K562 (cell line): Measurements from ENCODE around the gene RNFT2.

Source experiments
- ELF4 ChIP-seq: fragments of 450-650 bp; formaldehyde crosslinking; IDR thresholded peaks from 2 replicates; pipeline ENCODE4 v1.4.0; 2022; ENCODE audit warnings: missing genetic modification characterization
- L3MBTL2 ChIP-seq: fragments of 450-650 bp; IDR thresholded peaks from 2 replicates; pipeline ENCODE4 v1.6.1; 2016; ENCODE audit warnings: mild to moderate bottlenecking, moderate library complexity
- MAFG ChIP-seq: fragments of 450-650 bp; conservative IDR thresholded peaks from 2 replicates; pipeline ENCODE4 v1.6.1; 2016; ENCODE audit warnings: missing genetic modification characterization, missing compliant biosample characterization
- NR3C1 ChIP-seq: sonication (generic); formaldehyde crosslinking; IDR thresholded peaks from 2 replicates; pipeline ENCODE4 v1.8.1; 2022; ENCODE audit warnings: missing genetic modification reagents
- POLR2AphosphoS5 ChIP-seq: IDR thresholded peaks from 2 replicates; pipeline ENCODE4 v1.6.1; 2011; ENCODE audit warnings: mild to moderate bottlenecking, low read depth, low read length, moderate library complexity; ENCODE audit not compliant: control insufficient read depth, insufficient read depth
- RCOR1 ChIP-seq, 2 experiments: IDR thresholded peaks; 2 replicates each; pipeline ENCODE4 v1.6.1; 2012; ENCODE audit warnings: low read depth in 2 of 2, low read length in 2 of 2, borderline replicate concordance in 1 of 2, improper control_type of control experiment in 1 of 2
- RNF2 ChIP-seq: sonication (generic); IDR thresholded peaks from 2 replicates; pipeline ENCODE4 v1.6.1; 2016
- SETDB1 ChIP-seq: IDR thresholded peaks from one replicate; pipeline ENCODE4 v1.6.1; 2012; ENCODE audit warnings: low read length, control low read depth, inconsistent platforms
- SMAD1 ChIP-seq: fragments of 150-350 bp; IDR thresholded peaks from 2 replicates; pipeline ENCODE4 v1.6.1; 2014; ENCODE audit warnings: low read length, low read depth; ENCODE audit not compliant: partially characterized antibody
- TAF1 ChIP-seq: IDR thresholded peaks from 2 replicates; pipeline ENCODE4 v1.6.1; 2011; ENCODE audit warnings: mild to moderate bottlenecking, low read length, moderate library complexity; ENCODE audit not compliant: insufficient read depth, control insufficient read depth, severe bottlenecking; ENCODE audit errors: extremely low read depth
- ZNF274 ChIP-seq: IDR thresholded peaks from 2 replicates; pipeline ENCODE4 v1.6.1; 2011; ENCODE audit warnings: low read depth, mild to moderate bottlenecking, low read length, moderate library complexity, borderline replicate concordance
- ZNF717 ChIP-seq: fragments of 250-450 bp; sonication (Bioruptor Pico); IDR thresholded peaks from 2 replicates; pipeline ENCODE4 v1.5.0; 2021
- TF ChIP-seq, protein P1 (sequence below), 3 experiments: IDR thresholded peaks in 2 of 3; conservative IDR thresholded peaks in 1 of 3; 2 replicates each; pipeline ENCODE4 v1.5.1; 2011 to 2012; ENCODE audit warnings: low read length in 3 of 3, mild to moderate bottlenecking in 3 of 3, control low read depth in 2 of 3, improper control_type of control experiment in 1 of 3, inconsistent platforms in 1 of 3, low read depth in 1 of 3, mixed read lengths in 1 of 3, moderate library complexity in 1 of 3; ENCODE audit not compliant: insufficient read depth in 2 of 3
- TF ChIP-seq, protein P2 (sequence below): fragments of 450-650 bp; formaldehyde crosslinking; IDR thresholded peaks from 2 replicates; pipeline ENCODE4 v1.4.0; 2022; ENCODE audit warnings: missing genetic modification characterization

DNA sequence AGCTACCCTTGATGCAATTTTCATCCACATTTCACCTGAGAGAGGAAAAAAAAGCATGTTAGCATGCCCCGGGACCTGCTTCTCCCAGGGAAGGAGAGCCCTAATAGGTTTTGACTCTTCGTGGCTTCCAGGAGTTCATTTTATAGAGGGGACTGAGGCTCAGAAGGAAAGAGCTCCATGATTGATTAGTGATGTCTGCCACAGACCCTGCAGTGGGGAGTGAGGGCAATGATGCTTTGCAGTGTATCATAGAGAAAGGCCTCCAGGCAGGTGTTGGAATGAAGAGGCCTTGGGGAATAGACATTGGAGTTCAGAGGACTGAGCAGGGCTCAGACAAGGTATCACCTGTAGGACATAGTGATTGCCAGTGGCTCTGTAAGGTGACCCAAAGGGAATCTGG lies 41.5 kb downstream of the RNFT2 start:
- TF ChIP-seq ZNF274, result no peak
- TF ChIP-seq SMAD1, result no peak
- no peak for TF ChIP-seq L3MBTL2
- no peak for TF ChIP-seq ZNF717 (CRISPR knock-in tag)
- TF ChIP-seq, protein P1, sequence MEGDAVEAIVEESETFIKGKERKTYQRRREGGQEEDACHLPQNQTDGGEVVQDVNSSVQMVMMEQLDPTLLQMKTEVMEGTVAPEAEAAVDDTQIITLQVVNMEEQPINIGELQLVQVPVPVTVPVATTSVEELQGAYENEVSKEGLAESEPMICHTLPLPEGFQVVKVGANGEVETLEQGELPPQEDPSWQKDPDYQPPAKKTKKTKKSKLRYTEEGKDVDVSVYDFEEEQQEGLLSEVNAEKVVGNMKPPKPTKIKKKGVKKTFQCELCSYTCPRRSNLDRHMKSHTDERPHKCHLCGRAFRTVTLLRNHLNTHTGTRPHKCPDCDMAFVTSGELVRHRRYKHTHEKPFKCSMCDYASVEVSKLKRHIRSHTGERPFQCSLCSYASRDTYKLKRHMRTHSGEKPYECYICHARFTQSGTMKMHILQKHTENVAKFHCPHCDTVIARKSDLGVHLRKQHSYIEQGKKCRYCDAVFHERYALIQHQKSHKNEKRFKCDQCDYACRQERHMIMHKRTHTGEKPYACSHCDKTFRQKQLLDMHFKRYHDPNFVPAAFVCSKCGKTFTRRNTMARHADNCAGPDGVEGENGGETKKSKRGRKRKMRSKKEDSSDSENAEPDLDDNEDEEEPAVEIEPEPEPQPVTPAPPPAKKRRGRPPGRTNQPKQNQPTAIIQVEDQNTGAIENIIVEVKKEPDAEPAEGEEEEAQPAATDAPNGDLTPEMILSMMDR (IDR thresholded peaks at IDR 0.05 in 2 of 3, conservative IDR thresholded peaks at IDR 0.05 in 1 of 3; ENCODE audit: insufficient read depth in 2 of 3, low read depth in 1 of 3, low read length in 3 of 3), result no peak
- no peak for TF ChIP-seq RCOR1 (IDR thresholded peaks at IDR 0.05; ENCODE audit: borderline replicate concordance in 1 of 2, low read depth in 2 of 2, low read length in 2 of 2)
- TF ChIP-seq TAF1, result no peak
- TF ChIP-seq ELF4 (CRISPR knock-in tag), result no peak
- no peak for TF ChIP-seq NR3C1 (CRISPR knock-in tag)
- no peak for TF ChIP-seq RNF2
- TF ChIP-seq POLR2AphosphoS5, result no peak
- TF ChIP-seq SETDB1, result no peak
- TF ChIP-seq, protein P2, sequence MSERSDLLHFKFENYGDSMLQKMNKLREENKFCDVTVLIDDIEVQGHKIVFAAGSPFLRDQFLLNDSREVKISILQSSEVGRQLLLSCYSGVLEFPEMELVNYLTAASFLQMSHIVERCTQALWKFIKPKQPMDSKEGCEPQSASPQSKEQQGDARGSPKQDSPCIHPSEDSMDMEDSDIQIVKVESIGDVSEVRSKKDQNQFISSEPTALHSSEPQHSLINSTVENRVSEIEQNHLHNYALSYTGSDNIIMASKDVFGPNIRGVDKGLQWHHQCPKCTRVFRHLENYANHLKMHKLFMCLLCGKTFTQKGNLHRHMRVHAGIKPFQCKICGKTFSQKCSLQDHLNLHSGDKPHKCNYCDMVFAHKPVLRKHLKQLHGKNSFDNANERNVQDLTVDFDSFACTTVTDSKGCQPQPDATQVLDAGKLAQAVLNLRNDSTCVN (CRISPR knock-in tag), result no peak
- TF ChIP-seq MAFG, result no peak
